HepG2 (cell line): ENCODE data around the gene ERP27. TPM values are rescaled to one million over a fixed set of nuclear protein-coding genes. Genes with fewer than 3 reads are reported as not detected.

ENCODE experiments used
- ATAC-seq: fragments of 200-7000 bp; cut with Tn5 transposase; 3 replicates; pipeline ENCODE4 v1.9.1; 2020; ENCODE audit warnings: mild to moderate bottlenecking, moderate library complexity
- BruUV-seq: library from RNA; stranded (reverse); fragments of 400-500 nt; replicated peaks from 2 replicates; lab custom pipeline; 2021; lab: Mats Ljungman, UMichigan
- CTCF ChIA-PET: fragments of 300-600 bp; formaldehyde crosslinking; extraction: SDS; loops from one replicate; lab custom pipeline; 2021; ENCODE audit warnings: low total read pairs, inconsistent platforms, low intra/inter-chr PET ratio; lab: Yijun Ruan, JAX
- POLR2A ChIA-PET: fragments of 350-600 bp; sonication (Branson Sonifier 250); formaldehyde crosslinking; loops from one replicate; lab custom pipeline; 2020; ENCODE audit warnings: antibody characterized with exemption, inconsistent platforms; lab: Yijun Ruan, JAX
- DNase-seq: peaks from one replicate; pipeline ENCODE4 v3.0.0-alpha.2; 2015; ENCODE audit warnings: low spot score
- FAIRE-seq: peaks from 3 replicates; lab custom pipeline; 2011; peaks lifted over from hg19 to GRCh38; lab: Jason Lieb, UNC
- H2AFZ ChIP-seq: one replicate; pipeline ENCODE4 v1.6.1; 2011; ENCODE audit warnings: low read length, inconsistent platforms
- H3K27ac ChIP-seq: fragments of 300-600 bp; 3 replicates; pipeline ENCODE4 v1.8.0; 2011; ENCODE audit warnings: mixed run types, mild to moderate bottlenecking, mixed read lengths, low read length, inconsistent platforms; ENCODE audit not compliant: insufficient read depth; ENCODE audit errors: extremely low read length
- H3K27me3 ChIP-seq, 2 experiments: fragments of 200-600 bp in 1 of 2; 2 replicates in 1 of 2; 3 replicates in 1 of 2; pipeline versions ENCODE4 v1.6.0 to v1.8.0; 2011; ENCODE audit warnings: low read length in 2 of 2, mild to moderate bottlenecking in 2 of 2, moderate library complexity in 2 of 2, inconsistent platforms in 1 of 2; ENCODE audit not compliant: insufficient read depth in 2 of 2, control insufficient read depth in 1 of 2
- H3K36me3 ChIP-seq, 2 experiments: fragments of 200-600 bp in 1 of 2; replicated peaks in 1 of 2; 2 replicates in 1 of 2; 3 replicates in 1 of 2; pipeline versions ENCODE4 v1.5.1 to v1.8.0; 2011; ENCODE audit warnings: low read length in 2 of 2, inconsistent platforms in 1 of 2; ENCODE audit not compliant: insufficient read depth in 2 of 2, control insufficient read depth in 1 of 2
- H3K4me1 ChIP-seq: 2 replicates; pipeline ENCODE4 v1.5.1; 2012; ENCODE audit warnings: low read length, inconsistent platforms; ENCODE audit not compliant: insufficient read depth
- H3K4me2 ChIP-seq: 2 replicates; pipeline ENCODE4 v1.6.0; 2011; ENCODE audit warnings: low read depth, low read length, inconsistent platforms
- H3K4me3 ChIP-seq, 3 experiments: fragments of 200-600 bp in 1 of 3; sonication (generic), shearing (Covaris generic) in 1 of 3; replicated peaks in 1 of 3; 2 replicates each; pipeline ENCODE4 v1.5.1; 2011 to 2016; ENCODE audit warnings: low read length in 3 of 3, inconsistent platforms in 2 of 3, low read depth in 2 of 3, mild to moderate bottlenecking in 2 of 3, control low read depth in 1 of 3, mixed read lengths in 1 of 3; ENCODE audit not compliant: insufficient read depth in 1 of 3
- H3K79me2 ChIP-seq: one replicate; pipeline ENCODE4 v1.6.1; 2011; ENCODE audit warnings: low read length, inconsistent platforms; ENCODE audit not compliant: insufficient read depth
- H3K9ac ChIP-seq: 2 replicates; pipeline ENCODE4 v1.6.0; 2011; ENCODE audit warnings: mild to moderate bottlenecking, low read depth, low read length, inconsistent platforms; ENCODE audit not compliant: insufficient read depth
- H3K9me3 ChIP-seq: 2 replicates; pipeline ENCODE4 v1.5.1; 2012; ENCODE audit warnings: mild to moderate bottlenecking, low read length
- H4K20me1 ChIP-seq: 2 replicates; pipeline ENCODE4 v1.6.0; 2011; ENCODE audit warnings: inconsistent platforms, mild to moderate bottlenecking, low read length, moderate library complexity; ENCODE audit not compliant: insufficient read depth
- HMGA1 ChIP-seq: sonication (generic); formaldehyde crosslinking; conservative IDR thresholded peaks from 2 replicates; pipeline ENCODE4 v1.4.0; 2020; ENCODE audit warnings: missing genetic modification reagents
- HOMEZ ChIP-seq: IDR thresholded peaks from 2 replicates; pipeline ENCODE4 v1.6.1; 2016; ENCODE audit warnings: low read depth
- HOXA9 ChIP-seq: sonication (generic); formaldehyde crosslinking; IDR thresholded peaks from 2 replicates; pipeline ENCODE4 v1.8.1; 2022; ENCODE audit warnings: missing genetic modification reagents, mild to moderate bottlenecking, moderate library complexity, borderline replicate concordance
- JUNB ChIP-seq: sonication (generic); formaldehyde crosslinking; IDR thresholded peaks from 2 replicates; pipeline ENCODE4 v1.8.0; 2022; ENCODE audit warnings: missing genetic modification reagents, mild to moderate bottlenecking, borderline replicate concordance
- MLXIP ChIP-seq: sonication (generic); formaldehyde crosslinking; IDR thresholded peaks from 2 replicates; pipeline ENCODE4 v1.9.0; 2021; ENCODE audit warnings: missing genetic modification reagents, borderline replicate concordance
- PAXIP1 ChIP-seq: sonication (generic); formaldehyde crosslinking; conservative IDR thresholded peaks from 2 replicates; pipeline ENCODE4 v1.4.0; 2020; ENCODE audit warnings: mild to moderate bottlenecking, missing genetic modification reagents, moderate library complexity
- PHF21A ChIP-seq: sonication (generic); formaldehyde crosslinking; IDR thresholded peaks from 2 replicates; pipeline ENCODE4 v1.5.0; 2020; ENCODE audit warnings: mild to moderate bottlenecking, missing genetic modification reagents
- RFX1 ChIP-seq: fragments of 450-650 bp; IDR thresholded peaks from 2 replicates; pipeline ENCODE4 v1.6.1; 2017
- RXRB ChIP-seq: IDR thresholded peaks from 2 replicates; pipeline ENCODE4 v1.6.1; 2016; ENCODE audit warnings: borderline replicate concordance, missing genetic modification reagents, missing compliant biosample characterization
- TFDP2 ChIP-seq: sonication (generic); formaldehyde crosslinking; IDR thresholded peaks from 2 replicates; pipeline ENCODE4 v1.4.0; 2020; ENCODE audit warnings: missing genetic modification reagents
- XBP1 ChIP-seq: sonication (generic); formaldehyde crosslinking; IDR thresholded peaks from 2 replicates; pipeline ENCODE4 v1.5.0; 2020; ENCODE audit warnings: missing genetic modification reagents
- ZBTB21 ChIP-seq: sonication (generic); formaldehyde crosslinking; IDR thresholded peaks from 2 replicates; pipeline ENCODE4 v1.4.0; 2020; ENCODE audit warnings: missing genetic modification reagents
- ZKSCAN5 ChIP-seq: sonication (generic); formaldehyde crosslinking; IDR thresholded peaks from 2 replicates; pipeline ENCODE4 v1.5.1; 2020; ENCODE audit warnings: mild to moderate bottlenecking, missing genetic modification reagents
- ZNF143 ChIP-seq: sonication (generic); formaldehyde crosslinking; IDR thresholded peaks from 2 replicates; pipeline ENCODE4 v1.4.0; 2020; ENCODE audit warnings: missing genetic modification reagents
- ZNF205 ChIP-seq: IDR thresholded peaks from 2 replicates; pipeline ENCODE4 v1.6.1; 2018; ENCODE audit warnings: missing biosample characterization, missing genetic modification reagents
- ZNF441 ChIP-seq: sonication (generic); formaldehyde crosslinking; IDR thresholded peaks from 2 replicates; pipeline ENCODE4 v1.7.0; 2021; ENCODE audit warnings: missing genetic modification reagents, borderline replicate concordance
- ZNF776 ChIP-seq: sonication (generic); formaldehyde crosslinking; IDR thresholded peaks from 2 replicates; pipeline ENCODE4 v1.4.0; 2020; ENCODE audit warnings: mild to moderate bottlenecking, missing genetic modification reagents
- WGBS: methylation state at CpG from one replicate; pipeline ENCODE4 v1.1.6; 2017; ENCODE audit warnings: low lambda C conversion rate; 5-methylcytosine and 5-hydroxymethylcytosine counted together
- in situ Hi-C: cut with HindIII; loops from 2 replicates; pipeline ENCODE4 v1.10.0; 2017; ENCODE audit warnings: low pct_unique_long_range_greater_than_20kb; ENCODE audit not compliant: extremely low pct_ligation_motif_present
- intact Hi-C: fragments of 100-400 bp; cut with micrococcal nuclease; formaldehyde crosslinking; loops from one replicate; pipeline ENCODE4 v1.10.0; 2022; ENCODE audit not compliant: unreplicated experiment
- polyA plus RNA-seq, 8 experiments: library from polyadenylated mRNA; depleted of rRNA in 3 of 8; stranded (reverse) in 7 of 8; unstranded in 1 of 8; fragments of >200 nt; fragmentation: Illumina TruSeq in 4 of 8; extraction: Trizol in 4 of 8; gene quantifications; 2 replicates each; pipeline versions ENCODE4 v1.2.1 to v1.2.3, GENCODE V29; 2011 to 2016; ENCODE audit warnings: low read depth in 4 of 8, missing spikeins in 1 of 8, mixed read lengths in 1 of 8; ENCODE audit not compliant: insufficient read depth in 1 of 8
- total RNA-seq, 5 experiments: library from RNA; depleted of rRNA; stranded (reverse); fragments of >200 nt; fragmentation: Illumina TruSeq; extraction: Trizol; gene quantifications; 2 replicates each; pipeline ENCODE4 v1.2.3, GENCODE V29; 2016; ENCODE audit warnings: low read depth in 1 of 5

The ERP27 gene
- total and polyA plus RNA-seq, 2 of the 13 experiments (the other 11 are each of a cell fraction or from before 2014, with no cell fraction given), result 1.8 to 6.6 TPM

- ChIA-PET CTCF (no interaction called here), POLR2A (no interaction called here)
- H3K27me3 ChIP-seq, result no peaks in the 10 kb centered on the region
- no peak overlapping the region for H3K4me2 ChIP-seq
- in situ Hi-C loops, result no loop called here
- BruUV-seq, result no TSS peak
- no peaks in the 10 kb centered on the region for H4K20me1 ChIP-seq
- no peak overlapping the region for H3K27ac ChIP-seq
- no peaks in the 10 kb centered on the region for H3K79me2 ChIP-seq
- no peaks in the 10 kb centered on the region for H3K4me1 ChIP-seq
- FAIRE-seq, result no peak
- H3K9me3 ChIP-seq, result no peaks in the 10 kb centered on the region
- H2AFZ ChIP-seq, result no peak overlapping the region
- ATAC-seq, result no peak
- intact Hi-C loops, result no loop called here
- no peak overlapping the region for H3K9ac ChIP-seq
- 64% methylated on average over 1 of the region's 2 CpGs for WGBS
- H3K36me3 ChIP-seq, result no peaks in the 10 kb centered on the region
- H3K4me3 ChIP-seq, result no peak overlapping the region
- no peak for DNase-seq
- TF ChIP-seq PAXIP1, result no peak
- no peak for TF ChIP-seq XBP1
- TF ChIP-seq PHF21A (CRISPR knock-in tag), result no peak
- TF ChIP-seq RXRB (CRISPR knock-in tag), result no peak
- TF ChIP-seq HMGA1, result no peak
- TF ChIP-seq RFX1, result no peak
- no peak for TF ChIP-seq MLXIP (CRISPR knock-in tag)
- no peak for TF ChIP-seq HOXA9 (CRISPR knock-in tag)
- no peak for TF ChIP-seq ZNF441 (CRISPR knock-in tag)
- no peak for TF ChIP-seq ZNF143 (CRISPR knock-in tag)
- TF ChIP-seq HOMEZ (CRISPR knock-in tag), result no peak
- TF ChIP-seq ZNF776 (CRISPR knock-in tag), result no peak
- no peak for TF ChIP-seq ZBTB21
- TF ChIP-seq JUNB (CRISPR knock-in tag), result no peak
- TF ChIP-seq ZKSCAN5 (CRISPR knock-in tag), result no peak
- no peak for TF ChIP-seq ZNF205 (CRISPR knock-in tag)
- TF ChIP-seq TFDP2 (CRISPR knock-in tag), result no peak
Measured at GRCh38 chr12:14911131-14911530, 27.2 kb downstream of the ERP27 start.
